Occipital lobe (tissue), 2 donors: ENCODE measurements around the gene SMTNL2. TPM values are rescaled to one million over a fixed set of nuclear protein-coding genes. Genes with fewer than 3 reads are reported as not detected.
"Not testable (repeated sequence)": the region's sequence is repeated elsewhere in the genome, so short reads cannot be mapped to it uniquely, and the experiment has no call there.

ENCODE experiments used
- DNase-seq: peaks from one replicate; lab custom pipeline; 2025; lab: John Stamatoyannopoulos, UW
- total RNA-seq: library from RNA; depleted of rRNA; stranded (reverse); fragments of >200 nt; gene quantifications from one replicate; pipeline ENCODE4 v1.2.3, GENCODE V29; 2014

SMTNL2 gene
- total RNA-seq, 1 donor from 2014 or later = 3.7 TPM

GRCh38 chr17:4600563-4600962 lies 16.2 kb downstream of the SMTNL2 start:
- no peak for DNase-seq

DNA sequence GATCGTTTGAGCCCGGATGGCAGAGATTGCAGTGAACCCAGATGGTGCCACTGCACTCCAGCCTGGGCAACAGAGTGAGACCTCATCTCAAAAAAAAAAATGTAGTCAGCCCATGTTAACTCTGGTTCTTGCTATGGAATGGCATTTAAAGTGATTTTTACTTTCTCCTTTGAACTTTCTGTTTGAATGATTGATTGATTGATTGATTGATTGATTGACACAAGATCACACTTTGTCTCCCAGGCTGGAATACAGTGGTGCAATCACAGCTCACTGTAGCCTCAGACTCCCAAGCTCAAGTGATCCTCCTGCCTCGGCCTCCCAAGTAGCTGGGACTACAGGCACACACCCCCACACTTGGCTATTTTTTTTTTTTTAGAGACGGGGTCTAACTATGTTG lies 17.0 kb downstream of the SMTNL2 start:
- no peak for DNase-seq

DNA sequence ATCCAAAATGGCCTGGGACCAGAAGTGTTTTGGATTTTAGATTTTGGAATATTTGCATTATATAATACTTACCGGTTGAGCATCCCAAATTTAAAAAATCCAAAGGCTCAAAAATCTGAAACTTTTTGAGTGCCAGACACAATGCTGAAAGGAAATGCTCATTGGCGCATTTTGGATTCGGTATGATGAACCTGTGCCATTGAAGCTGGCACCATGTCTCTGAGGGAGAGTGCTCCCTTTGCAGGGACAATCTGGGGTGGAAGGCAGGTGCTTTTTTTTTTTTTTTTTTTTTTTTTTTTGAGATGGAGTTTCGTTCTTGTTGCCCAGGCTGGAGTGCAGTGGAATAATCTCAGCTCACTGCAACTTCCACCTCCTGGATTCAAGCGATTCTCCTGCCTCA lies 17.7 kb downstream of the SMTNL2 start:
- no peak for DNase-seq

- no peak for DNase-seq
Measured at GRCh38 chr17:4604111-4604644, 19.8 kb downstream of the SMTNL2 start.

- not testable (repeated sequence) for DNase-seq
Measured at GRCh38 chr17:4604736-4605135, 20.4 kb downstream of the SMTNL2 start.

DNA sequence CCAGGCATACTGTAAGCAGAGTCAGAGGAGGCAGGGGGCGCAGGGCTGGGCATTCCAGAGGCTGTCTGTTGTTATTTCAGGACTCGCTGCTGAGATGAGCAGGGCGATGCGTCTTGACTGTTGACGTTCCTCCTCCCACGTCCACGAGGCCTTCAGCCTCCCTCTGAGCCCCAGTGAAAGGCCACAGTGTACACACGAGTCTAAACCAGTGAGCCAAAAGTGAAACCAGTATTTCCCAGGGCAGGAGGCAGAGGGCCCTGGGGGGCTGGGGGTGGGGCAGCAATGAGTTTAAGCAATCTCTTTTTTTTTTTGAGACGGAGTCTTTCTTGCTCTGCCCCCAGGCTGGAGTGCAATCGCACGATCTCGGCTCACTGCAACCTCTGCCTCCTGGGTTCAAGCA lies 21.5 kb downstream of the SMTNL2 start:
- DNase-seq = no peak

- no peak for DNase-seq
Measured at GRCh38 chr17:4607261-4607741, 23.0 kb downstream of the SMTNL2 start.

- DNase-seq = no peak
Measured at GRCh38 chr17:4607773-4608187, 23.5 kb downstream of the SMTNL2 start.

DNA sequence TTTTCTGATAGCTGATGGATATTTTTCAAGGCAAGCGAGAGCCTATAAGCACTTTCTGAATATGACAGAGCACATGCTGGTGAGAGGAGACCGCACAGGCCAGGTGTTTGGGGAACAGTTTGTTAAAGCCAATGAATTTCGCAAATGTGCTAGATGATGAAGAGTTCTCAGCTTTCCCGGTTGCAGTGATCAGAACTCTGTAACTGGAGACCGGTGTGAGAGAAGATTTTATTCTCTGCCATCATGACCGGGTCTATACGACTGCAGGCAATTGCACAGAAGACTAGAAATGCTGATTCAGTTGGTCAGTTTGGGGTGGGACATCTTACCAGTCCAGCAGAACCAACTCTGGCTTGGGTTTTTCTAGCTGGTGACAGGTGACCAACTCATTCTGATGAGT lies 25.4 kb downstream of the SMTNL2 start:
- DNase-seq = no peak

DNA sequence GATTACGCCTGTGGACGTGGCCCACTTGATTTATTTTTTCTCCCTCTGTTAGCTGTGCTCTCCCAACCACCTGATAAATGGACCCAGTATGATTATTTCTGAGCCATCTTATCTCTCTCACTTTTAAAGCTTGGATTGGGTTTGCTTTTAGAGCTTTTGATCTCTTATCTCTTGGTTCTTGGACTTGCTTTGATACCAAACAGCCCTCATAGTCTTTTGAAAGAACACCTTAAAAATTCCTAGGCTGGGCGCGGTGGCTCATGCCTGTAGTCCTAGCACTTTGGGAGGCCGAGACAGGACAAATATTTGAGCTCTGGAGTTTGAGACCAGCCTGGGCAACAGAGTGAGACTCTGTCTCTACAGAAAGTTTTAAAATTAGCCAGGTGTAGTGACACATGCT lies 25.8 kb downstream of the SMTNL2 start:
- no peak for DNase-seq

DNA sequence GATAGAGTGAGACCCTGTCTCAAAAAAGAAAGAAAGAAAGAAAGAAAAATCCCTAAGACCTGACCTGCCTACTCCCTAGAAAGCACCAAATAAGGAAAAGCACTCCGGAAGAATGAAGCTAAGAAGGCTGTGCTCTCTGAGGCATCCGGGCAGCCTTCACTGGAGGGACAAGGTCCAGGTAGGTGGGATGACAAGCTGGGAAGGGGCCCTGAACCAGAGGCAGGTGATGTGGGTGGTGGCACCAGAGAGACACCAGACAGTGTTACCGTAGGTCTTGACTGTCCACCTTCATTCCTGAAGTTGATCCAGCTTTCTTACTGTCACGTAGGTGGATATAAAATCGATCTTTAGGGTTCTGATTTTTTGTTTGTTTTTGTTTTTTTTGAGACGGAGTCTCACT lies 26.3 kb downstream of the SMTNL2 start:
- no peak for DNase-seq

DNA sequence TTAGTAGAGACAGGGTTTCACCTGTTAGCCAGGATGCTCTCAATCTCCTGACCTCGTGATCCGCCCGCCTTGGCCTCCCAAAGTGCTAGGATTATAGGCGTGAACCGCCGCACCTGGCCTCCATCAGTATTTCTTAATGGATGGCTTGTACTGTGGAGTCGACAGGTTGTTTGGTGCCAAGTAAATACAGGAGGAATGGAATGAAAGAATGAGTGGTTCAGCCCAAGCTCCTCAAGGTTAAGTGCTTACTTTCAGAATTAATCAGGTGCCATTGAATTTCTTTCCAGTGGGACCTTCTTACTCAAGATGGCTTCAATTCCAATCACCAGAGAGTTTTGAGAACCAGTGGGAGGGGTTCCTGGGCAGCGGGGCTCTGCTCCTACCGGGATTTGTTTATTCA lies 32.1 kb downstream of the SMTNL2 start:
- no peak for DNase-seq

GRCh38 chr17:4617090-4617489 lies 32.8 kb downstream of the SMTNL2 start:
- DNase-seq = no peak

GRCh38 chr17:4617590-4618351 lies 33.4 kb downstream of the SMTNL2 start:
- DNase-seq = no peak

- no peak for DNase-seq
Measured at GRCh38 chr17:4620531-4621101, 36.3 kb downstream of the SMTNL2 start.

DNA sequence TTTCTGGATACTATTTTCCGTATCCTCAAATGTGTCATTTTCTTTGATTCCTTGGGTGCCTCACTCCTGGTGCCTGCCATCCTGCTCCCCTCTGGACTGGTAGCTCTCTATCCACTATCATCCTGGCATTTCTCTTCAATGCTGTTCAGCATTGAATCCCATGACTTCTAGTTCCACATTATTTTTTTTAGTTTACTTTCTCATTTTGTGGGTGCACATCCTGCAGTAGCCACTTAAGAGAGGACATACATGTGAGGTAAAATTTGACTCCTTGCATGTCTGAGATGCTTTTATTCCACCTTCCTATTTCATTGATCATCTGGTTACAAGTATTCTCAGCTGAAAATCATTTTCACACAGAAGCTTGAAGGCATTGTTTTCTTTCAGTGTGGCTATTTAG lies 38.0 kb downstream of the SMTNL2 start:
- DNase-seq = no peak

- no peak for DNase-seq
Measured at GRCh38 chr17:4623249-4623648, 38.9 kb downstream of the SMTNL2 start.

DNA sequence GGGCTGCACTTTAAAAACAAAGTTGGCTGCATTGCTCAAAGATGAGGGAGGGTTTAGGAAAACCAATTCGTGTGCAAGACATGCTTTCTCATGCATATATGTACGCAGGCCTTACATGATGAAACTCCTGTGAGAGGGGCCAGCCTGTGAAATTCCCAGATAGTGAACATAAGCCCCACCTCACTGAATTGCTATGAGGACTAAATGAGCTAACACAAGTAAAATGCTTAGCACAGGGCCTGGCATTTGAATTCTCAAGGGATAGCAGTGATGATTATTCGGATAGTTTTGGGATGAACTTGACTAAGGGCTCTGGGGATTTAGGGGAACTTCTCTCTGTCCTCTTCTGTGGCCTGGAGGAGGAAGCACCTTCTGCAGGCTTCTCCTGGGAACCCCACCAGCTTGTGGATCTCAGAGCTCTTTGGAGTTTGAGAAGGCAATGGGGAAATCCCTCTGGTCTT lies 40.2 kb downstream of the SMTNL2 start:
- DNase-seq = not testable (repeated sequence)

- DNase-seq = no peak
Measured at GRCh38 chr17:4625181-4625617, 40.9 kb downstream of the SMTNL2 start.

DNA sequence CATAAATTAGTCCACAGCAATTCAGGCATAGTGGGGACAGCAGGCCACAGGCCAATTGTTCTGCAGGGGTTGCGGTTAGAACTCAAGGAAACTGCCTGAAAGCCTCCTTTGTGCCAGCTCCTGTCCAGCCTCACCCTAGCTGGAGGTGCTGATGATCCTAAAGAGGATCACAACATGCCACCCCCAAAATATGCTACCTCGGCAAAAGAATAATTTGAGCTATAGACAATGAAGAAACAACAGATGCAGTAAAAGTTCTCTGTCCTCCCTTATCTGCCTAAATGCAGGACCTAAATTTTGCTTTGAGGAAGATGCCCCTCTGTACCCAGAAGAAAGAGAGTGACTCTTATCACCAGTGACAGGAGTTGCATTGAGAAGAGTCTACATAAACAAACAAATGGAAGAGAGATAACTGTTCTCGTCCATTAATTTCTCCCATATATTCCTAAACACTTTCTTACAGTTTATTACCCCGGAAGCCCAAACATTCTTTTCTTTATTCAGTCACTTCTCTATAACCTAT lies 42.5 kb downstream of the SMTNL2 start:
- DNase-seq = no peak

GRCh38 chr17:4631431-4631830 lies 47.1 kb downstream of the SMTNL2 start:
- no peak for DNase-seq

DNA sequence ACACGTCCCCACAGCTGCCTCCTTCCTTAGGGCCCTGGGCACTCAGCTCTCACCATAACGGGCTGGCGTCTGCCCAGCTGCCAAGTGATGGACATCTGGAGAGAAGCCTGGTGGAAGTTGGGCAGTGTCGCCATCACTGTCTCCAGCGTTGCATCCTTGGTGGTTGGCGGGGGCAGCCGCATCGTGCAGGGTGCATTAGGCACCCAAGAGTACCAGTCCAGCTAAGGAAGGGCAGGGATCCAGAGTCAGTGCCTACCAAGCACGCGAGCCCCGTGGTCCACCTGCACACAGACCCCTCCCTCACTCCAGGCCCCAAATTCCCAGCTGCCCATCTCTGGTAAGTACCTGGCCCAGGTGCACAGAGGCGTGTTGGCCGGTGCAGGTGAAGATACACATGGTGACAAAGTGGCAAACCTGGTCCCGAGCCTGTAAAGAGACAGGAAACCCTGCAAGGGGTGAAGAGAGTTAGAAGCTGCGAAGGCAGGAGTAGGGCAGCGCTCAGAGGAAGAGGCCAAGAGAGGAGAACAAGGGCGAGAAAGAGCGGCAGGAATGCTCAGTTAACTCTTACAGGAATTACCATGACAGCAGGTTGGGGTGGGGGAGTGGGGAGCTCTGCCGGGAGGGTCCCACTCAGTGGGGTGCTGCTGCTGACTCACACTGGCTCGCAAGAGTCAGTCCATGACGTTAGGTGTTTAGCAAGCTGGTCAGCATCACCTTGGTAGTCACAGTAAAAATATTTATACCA lies 47.7 kb downstream of the SMTNL2 start:
- DNase-seq = no peak
